Measurements from ENCODE around the gene IFNA4.
"Not testable (repeated sequence)": the region's sequence is repeated elsewhere in the genome, so short reads cannot be mapped to it uniquely, and the experiment has no call there.

DNA sequence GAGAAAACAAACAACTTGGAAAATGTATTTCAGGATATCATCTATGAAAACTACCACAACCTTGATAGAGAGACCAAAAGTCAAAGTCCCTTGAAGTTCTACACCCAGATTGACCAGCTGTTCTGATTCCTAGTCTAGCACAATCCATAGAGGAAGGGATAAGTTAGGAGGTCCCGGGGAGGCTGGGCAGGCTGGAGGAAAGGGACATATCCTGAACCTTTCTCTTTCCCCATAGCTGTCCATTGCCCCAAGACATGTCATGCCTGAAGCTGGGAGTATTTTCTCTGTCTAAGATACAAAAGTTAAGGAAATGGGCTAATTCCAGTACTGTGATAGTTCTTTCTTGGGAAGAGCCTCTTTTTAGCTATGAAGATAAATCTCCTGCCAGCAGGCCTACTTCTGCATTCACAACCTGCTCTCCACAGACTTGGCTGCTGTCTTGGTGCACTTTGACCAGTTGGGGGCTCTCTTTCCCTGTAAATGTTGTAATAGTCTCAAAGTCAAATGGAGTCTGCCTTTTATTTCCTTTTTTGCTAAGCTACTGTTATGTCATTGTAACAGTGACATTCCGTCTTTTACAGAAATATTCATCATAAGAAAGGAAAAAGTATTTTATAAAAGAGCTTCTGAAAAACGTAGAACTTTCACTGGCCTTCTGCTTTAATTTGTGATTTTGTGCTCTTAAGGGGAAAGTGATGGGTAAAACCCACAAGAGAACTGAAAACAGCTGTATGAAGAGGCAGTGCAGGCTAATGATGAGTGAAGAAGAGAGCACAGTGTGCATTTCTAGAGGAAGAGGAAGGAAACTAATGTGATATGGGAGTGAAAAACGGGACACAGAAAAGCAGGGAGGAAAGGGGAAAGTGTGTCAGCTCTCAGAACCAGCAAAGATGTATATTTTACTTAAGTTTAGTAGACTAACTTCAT, 4.3 kb downstream of the IFNA4 start:
- TF ChIP-seq TCF7L2 (IDR thresholded peaks at IDR 0.05; ENCODE audit: borderline replicate concordance, extremely low read depth, insufficient read depth, insufficient read length); POLR2A (IDR thresholded peaks at IDR 0.05; ENCODE audit: borderline replicate concordance, extremely low read depth, insufficient read depth, insufficient read length); ZNF274 (IDR thresholded peaks at IDR 0.05; ENCODE audit: low read depth, low read length): not testable (repeated sequence)
- peak; percentile 23 to 64 (median 62); a peak in 5 of 6 replicates for TF ChIP-seq CTCF (IDR thresholded peaks at IDR 0.05 in 2 of 3, conservative IDR thresholded peaks at IDR 0.05 in 1 of 3; ENCODE audit: borderline replicate concordance in 1 of 3, insufficient read depth in 1 of 3, low read depth in 2 of 3, low read length in 2 of 3)
- TF ChIP-seq, protein P1, sequence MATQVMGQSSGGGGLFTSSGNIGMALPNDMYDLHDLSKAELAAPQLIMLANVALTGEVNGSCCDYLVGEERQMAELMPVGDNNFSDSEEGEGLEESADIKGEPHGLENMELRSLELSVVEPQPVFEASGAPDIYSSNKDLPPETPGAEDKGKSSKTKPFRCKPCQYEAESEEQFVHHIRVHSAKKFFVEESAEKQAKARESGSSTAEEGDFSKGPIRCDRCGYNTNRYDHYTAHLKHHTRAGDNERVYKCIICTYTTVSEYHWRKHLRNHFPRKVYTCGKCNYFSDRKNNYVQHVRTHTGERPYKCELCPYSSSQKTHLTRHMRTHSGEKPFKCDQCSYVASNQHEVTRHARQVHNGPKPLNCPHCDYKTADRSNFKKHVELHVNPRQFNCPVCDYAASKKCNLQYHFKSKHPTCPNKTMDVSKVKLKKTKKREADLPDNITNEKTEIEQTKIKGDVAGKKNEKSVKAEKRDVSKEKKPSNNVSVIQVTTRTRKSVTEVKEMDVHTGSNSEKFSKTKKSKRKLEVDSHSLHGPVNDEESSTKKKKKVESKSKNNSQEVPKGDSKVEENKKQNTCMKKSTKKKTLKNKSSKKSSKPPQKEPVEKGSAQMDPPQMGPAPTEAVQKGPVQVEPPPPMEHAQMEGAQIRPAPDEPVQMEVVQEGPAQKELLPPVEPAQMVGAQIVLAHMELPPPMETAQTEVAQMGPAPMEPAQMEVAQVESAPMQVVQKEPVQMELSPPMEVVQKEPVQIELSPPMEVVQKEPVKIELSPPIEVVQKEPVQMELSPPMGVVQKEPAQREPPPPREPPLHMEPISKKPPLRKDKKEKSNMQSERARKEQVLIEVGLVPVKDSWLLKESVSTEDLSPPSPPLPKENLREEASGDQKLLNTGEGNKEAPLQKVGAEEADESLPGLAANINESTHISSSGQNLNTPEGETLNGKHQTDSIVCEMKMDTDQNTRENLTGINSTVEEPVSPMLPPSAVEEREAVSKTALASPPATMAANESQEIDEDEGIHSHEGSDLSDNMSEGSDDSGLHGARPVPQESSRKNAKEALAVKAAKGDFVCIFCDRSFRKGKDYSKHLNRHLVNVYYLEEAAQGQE (IDR thresholded peaks at IDR 0.05; ENCODE audit: low read depth): not testable (repeated sequence)
